Heart left ventricle (tissue), 16 donors: ENCODE measurements around the gene BRAP. TPM values are rescaled to one million over a fixed set of nuclear protein-coding genes. Genes with fewer than 3 reads are reported as not detected.
"Not testable (repeated sequence)": the region's sequence is repeated elsewhere in the genome, so short reads cannot be mapped to it uniquely, and the experiment has no call there.

Experiments
- ATAC-seq, 4 donors: fragments of 200-7000 bp; cut with Tn5 transposase; one replicate each; pipeline ENCODE4 v1.9.1; 2020 to 2022; ENCODE audit warnings: moderate library complexity in 4 of 4, mild to moderate bottlenecking in 3 of 4, moderate number of reproducible peaks in 1 of 4
- DNase-seq, 5 donors: peaks; one replicate each; pipeline ENCODE4 v3.0.0-alpha.2; 2020
- H3K27ac ChIP-seq, 12 donors: fragments of 200-600 bp; sonication (generic) in 4 of 12; one replicate each; pipeline versions ENCODE4 v1.5.0 to v1.8.0; 2016 to 2022; ENCODE audit warnings: mild to moderate bottlenecking in 2 of 12
- H3K27me3 ChIP-seq, 9 donors: fragments of 200-600 bp; sonication (generic) in 2 of 9; one replicate each; pipeline versions ENCODE4 v1.5.1 to v1.8.0; 2016 to 2022; ENCODE audit warnings: mild to moderate bottlenecking in 3 of 9
- H3K36me3 ChIP-seq, 9 donors: fragments of 200-600 bp; sonication (generic) in 2 of 9; one replicate each; pipeline versions ENCODE4 v1.5.0 to v1.8.0; 2018 to 2022; ENCODE audit warnings: mild to moderate bottlenecking in 2 of 9
- H3K4me1 ChIP-seq, 12 donors: fragments of 200-600 bp; sonication (generic) in 4 of 12; one replicate each; pipeline versions ENCODE4 v1.5.0 to v1.8.0; 2016 to 2022; ENCODE audit warnings: mild to moderate bottlenecking in 3 of 12
- H3K4me3 ChIP-seq, 12 donors: fragments of 200-600 bp; sonication (generic) in 4 of 12; one replicate each; pipeline versions ENCODE4 v1.5.0 to v1.8.0; 2017 to 2022; ENCODE audit warnings: mild to moderate bottlenecking in 9 of 12, moderate library complexity in 4 of 12
- H3K9me3 ChIP-seq, 12 donors: fragments of 200-600 bp; sonication (generic) in 4 of 12; one replicate each; pipeline versions ENCODE4 v1.5.0 to v1.8.0; 2016 to 2022; ENCODE audit warnings: mild to moderate bottlenecking in 1 of 12
- CTCF ChIP-seq, 12 donors: fragments of 200-600 bp; sonication (generic) in 4 of 12; IDR thresholded peaks; one replicate each; pipeline versions ENCODE4 v1.5.0 to v1.8.0; 2018 to 2022; ENCODE audit warnings: antibody characterized with exemption in 12 of 12, mild to moderate bottlenecking in 5 of 12
- POLR2A ChIP-seq, 2 donors: fragments of 450-650 bp; IDR thresholded peaks; one replicate each; pipeline ENCODE4 v1.6.1; 2017; ENCODE audit warnings: antibody characterized with exemption in 2 of 2, mild to moderate bottlenecking in 2 of 2, moderate library complexity in 2 of 2
- whole genome bisulfite sequencing, 4 donors: extraction: QIAGEN DNeasy Blood & Tissue Kit in 2 of 4; methylation state at CpG; one replicate each; pipeline versions ENCODE4 v1.1.5 to v1.1.7; 2013 to 2018; 5-methylcytosine and 5-hydroxymethylcytosine counted together
- intact Hi-C, 10 donors: fragments of 100-400 bp; cut with DNase I; formaldehyde crosslinking; loops; one replicate each; pipeline versions ENCODE4 v1.11.1 to v1.14.2; 2022
- polyA plus RNA-seq, 2 donors: library from polyadenylated mRNA; stranded (reverse); fragments of 200-250 nt; gene quantifications; one replicate each; pipeline ENCODE4 v1.2.3, GENCODE V29; 2013
- total RNA-seq, 9 donors: library from RNA; depleted of rRNA in 2 of 9; stranded (reverse); fragments of >200 nt in 2 of 9; fragmentation: NEBNext Ultra II Directional in 3 of 9; extraction: Animal tissue kit (Norgen Biotek cat#: 25700) in 3 of 9; gene quantifications; one replicate each; pipeline versions ENCODE4 v1.1.0 to v1.2.4, GENCODE V29; 2016 to 2023
- donor health status: ischemic (EF 13 %, LVEDD 7.1; RV severe dilation, severe dysfunction).
- donor health status: healthy with polysubstance abuse.
- donor health status: DM: no; HTN: yes; CAD: no.
- donor health status: DM: no; HTN: no; CAD: no.
- donor health status: ischemic (EF 25% LVEDD 6.9; RV normal size, moderate dysfunction).
- donor health status: ischemic (EF 25% LVEDD 5.7; RV mildly dilated, moderate dysfunction).
- donor health status: healthy.
- donor health status: DM: yes; HTN: yes; CAD: no.
- donor health status: ischemic (EF 35%, LVEDD 5.7; RV mildly dilated, moderate dysfunction).
- donor health status: nonischemic (EF 11% LVEDD 7.7; RV severe dilation, severe dysfunction).
- donor health status: DM: yes; HTN: yes; CAD: no.
- donor health status: PGD.
- donor health status: ischemic (EF 29% LVEDD 5.4; RV normal size, mild dysfunction).
- donor health status: nonischemic (EF 23%, LVEDD 6.1; RV moderate dilation, normal function).

BRAP gene
- total and polyA plus RNA-seq, 11 donors: 6.7 to 19.7 (median 13.1) TPM

- no peak for ATAC-seq
- Histone ChIP-seq H3K9me3 (no peaks in the 10 kb centered on the region), H3K36me3 (peaks cover 0 to 18% (median 9%) of the 10 kb centered on the region in 9 donors), H3K27ac (no peak overlapping the region), H3K27me3 (no peaks in the 10 kb centered on the region), H3K4me1 (peaks cover 8 to 31% (median 26%) of the 10 kb centered on the region in 12 donors), H3K4me3 (peak overlapping the region in 4 of 12 donors; percentile 68 to 97 (median 79))
- TF ChIP-seq CTCF (IDR thresholded peaks at IDR 0.05) (no peak), POLR2A (IDR thresholded peaks at IDR 0.05) (no peak)
- intact Hi-C loops: no loop called here
- no peak for DNase-seq
- 61 to 65% (median 64%) methylated on average over 2 of the region's 2 CpGs for WGBS, 4 donors
Observed at GRCh38 chr12:111687255-111687654, 1.5 kb upstream of the BRAP start.

GRCh38 chr12:111686574-111687105 is 884 bp upstream of the BRAP start:
- Histone ChIP-seq H3K27ac (peak overlapping the region in 11 of 12 donors; percentile 85 to 96 (median 89)), H3K27me3 (no peaks in the 10 kb centered on the region), H3K4me1 (peaks cover 8 to 31% (median 26%) of the 10 kb centered on the region in 12 donors), H3K9me3 (no peaks in the 10 kb centered on the region), H3K36me3 (peaks cover 0 to 25% (median 14%) of the 10 kb centered on the region in 9 donors), H3K4me3 (peak overlapping the region; percentile 68 to 97 (median 80))
- intact Hi-C loops: no loop called here
- ATAC-seq (no peak), DNase-seq (no peak)
- no peak for TF ChIP-seq POLR2A (IDR thresholded peaks at IDR 0.05)
- TF ChIP-seq CTCF (IDR thresholded peaks at IDR 0.05): no peak
- WGBS, 4 donors: 12 to 20% (median 15%) methylated on average over 15 of the region's 15 CpGs

GRCh38 chr12:111685322-111685810 is 390 bp downstream of the BRAP start:
- Histone ChIP-seq H3K36me3 (peaks cover 0 to 30% (median 27%) of the 10 kb centered on the region in 9 donors), H3K4me3 (peak overlapping the region; percentile 68 to 97 (median 80)), H3K27me3 (no peaks in the 10 kb centered on the region), H3K27ac (peak overlapping the region in 11 of 12 donors; percentile 85 to 96 (median 89)), H3K4me1 (peaks cover 8 to 31% (median 26%) of the 10 kb centered on the region in 12 donors), H3K9me3 (no peaks in the 10 kb centered on the region)
- TF ChIP-seq CTCF (IDR thresholded peaks at IDR 0.05): no peak
- no peak for TF ChIP-seq POLR2A (IDR thresholded peaks at IDR 0.05)
- intact Hi-C loops: no loop called here
- DNase-seq: peak in 1 of 5 donors; percentile 29
- WGBS, 4 donors: 0 to 1% (median 0%) methylated on average over 18 to 36 of the region's 36 CpGs
- peak in 1 of 4 donors; percentile 8 for ATAC-seq

- not testable (repeated sequence) for ATAC-seq, DNase-seq, H3K27me3 ChIP-seq, H3K9me3 ChIP-seq
- Histone ChIP-seq H3K27ac (peak overlapping the region in 5 of 12 donors; percentile 85 to 94 (median 88)), H3K36me3 (peaks cover 0 to 37% (median 34%) of the 10 kb centered on the region in 9 donors), H3K4me3 (peak overlapping the region; percentile 68 to 97 (median 80)), H3K4me1 (peaks cover 8 to 31% (median 26%) of the 10 kb centered on the region in 12 donors)
- intact Hi-C loops: loop anchor here in 1 of 10 donors (5.0 kb wide), 1 partner anchor 287 kb away; no protein-coding TSS in a partner anchor
- WGBS, 4 donors: 76 to 81% (median 80%) methylated on average over 13 of the region's 13 CpGs
Observed at GRCh38 chr12:111684485-111685198, 1.1 kb downstream of the BRAP start.
